ENCODE results near the gene SCNN1B.

Gene SCNN1B

GRCh38 chr16:23320693-23321092, 18.6 kb downstream of the SCNN1B start:
- Histone ChIP-seq H3K4me3 (ENCODE audit: low read length) (no peak overlapping the region), H3K27me3 (ENCODE audit: low read depth, low read length) (no peaks in the 10 kb centered on the region), H4K20me1 (ENCODE audit: insufficient read depth, low read length) (no peaks in the 10 kb centered on the region), H3K79me2 (ENCODE audit: low read length) (no peaks in the 10 kb centered on the region), H3K9ac (ENCODE audit: low read length) (no peak overlapping the region), H3K27ac (ENCODE audit: low read length) (no peak overlapping the region), H3K4me2 (ENCODE audit: low read length) (no peak overlapping the region), H3K36me3 (replicated peaks; ENCODE audit: low read depth, low read length) (no peaks in the 10 kb centered on the region), H2AFZ (ENCODE audit: low read depth, low read length) (0 out of 2 replicates have a peak overlapping the region, but pooled peaks have one; percentile 43), H3K4me1 (ENCODE audit: low read length) (peaks cover 33% of the 10 kb centered on the region), H3K9me3 (ENCODE audit: insufficient read depth, low read length) (no peaks in the 10 kb centered on the region)
- no peak for TF ChIP-seq CTCF (IDR thresholded peaks at IDR 0.05; ENCODE audit: low read depth, low read length)
- TF ChIP-seq EZH2phosphoT487 (IDR thresholded peaks at IDR 0.05; ENCODE audit: low read depth) = no peak

DNA sequence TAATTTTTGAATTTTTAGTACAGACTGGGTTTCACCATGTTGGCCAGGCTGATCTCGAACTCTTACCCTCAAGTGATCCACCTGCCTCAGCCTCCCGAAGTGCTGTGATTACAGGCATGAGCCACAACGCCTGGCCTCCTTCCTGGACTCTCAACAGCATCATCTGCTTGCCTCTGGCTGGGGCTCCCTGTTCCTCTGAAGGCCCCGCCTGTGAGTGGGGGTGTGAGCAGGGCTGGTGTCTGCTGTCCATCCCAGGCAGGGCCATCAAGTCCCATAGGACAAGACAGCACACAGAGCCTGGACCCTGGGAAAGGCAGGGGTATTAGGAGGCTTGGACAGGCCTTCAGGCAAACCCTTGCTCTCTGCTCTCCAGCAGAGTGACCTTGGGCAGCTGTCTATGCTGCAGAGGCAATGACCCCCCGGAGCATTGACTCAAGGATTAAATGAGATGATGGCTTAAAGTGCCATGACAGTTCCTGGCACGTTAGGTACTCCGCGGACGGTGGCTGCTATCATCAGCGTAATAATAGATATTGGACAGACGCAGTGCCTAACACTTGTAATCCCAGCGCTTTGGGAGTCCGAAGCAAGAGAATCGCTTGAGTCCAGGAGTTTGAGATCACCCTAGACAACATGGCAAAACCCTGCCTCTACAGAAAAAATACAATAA, 19.2 kb downstream of the SCNN1B start:
- Histone ChIP-seq H3K4me1 (ENCODE audit: low read length) (peaks cover 33% of the 10 kb centered on the region), H3K9ac (ENCODE audit: low read length) (no peak overlapping the region), H2AFZ (ENCODE audit: low read depth, low read length) (no peak overlapping the region), H4K20me1 (ENCODE audit: insufficient read depth, low read length) (no peaks in the 10 kb centered on the region), H3K79me2 (ENCODE audit: low read length) (no peaks in the 10 kb centered on the region), H3K36me3 (replicated peaks; ENCODE audit: low read depth, low read length) (no peaks in the 10 kb centered on the region), H3K4me2 (ENCODE audit: low read length) (no peak overlapping the region), H3K27ac (ENCODE audit: low read length) (no peak overlapping the region), H3K27me3 (ENCODE audit: low read depth, low read length) (no peaks in the 10 kb centered on the region), H3K4me3 (ENCODE audit: low read length) (no peak overlapping the region), H3K9me3 (ENCODE audit: insufficient read depth, low read length) (no peaks in the 10 kb centered on the region)
- TF ChIP-seq EZH2phosphoT487 (IDR thresholded peaks at IDR 0.05; ENCODE audit: low read depth) (no peak), CTCF (IDR thresholded peaks at IDR 0.05; ENCODE audit: low read depth, low read length) (no peak)

DNA sequence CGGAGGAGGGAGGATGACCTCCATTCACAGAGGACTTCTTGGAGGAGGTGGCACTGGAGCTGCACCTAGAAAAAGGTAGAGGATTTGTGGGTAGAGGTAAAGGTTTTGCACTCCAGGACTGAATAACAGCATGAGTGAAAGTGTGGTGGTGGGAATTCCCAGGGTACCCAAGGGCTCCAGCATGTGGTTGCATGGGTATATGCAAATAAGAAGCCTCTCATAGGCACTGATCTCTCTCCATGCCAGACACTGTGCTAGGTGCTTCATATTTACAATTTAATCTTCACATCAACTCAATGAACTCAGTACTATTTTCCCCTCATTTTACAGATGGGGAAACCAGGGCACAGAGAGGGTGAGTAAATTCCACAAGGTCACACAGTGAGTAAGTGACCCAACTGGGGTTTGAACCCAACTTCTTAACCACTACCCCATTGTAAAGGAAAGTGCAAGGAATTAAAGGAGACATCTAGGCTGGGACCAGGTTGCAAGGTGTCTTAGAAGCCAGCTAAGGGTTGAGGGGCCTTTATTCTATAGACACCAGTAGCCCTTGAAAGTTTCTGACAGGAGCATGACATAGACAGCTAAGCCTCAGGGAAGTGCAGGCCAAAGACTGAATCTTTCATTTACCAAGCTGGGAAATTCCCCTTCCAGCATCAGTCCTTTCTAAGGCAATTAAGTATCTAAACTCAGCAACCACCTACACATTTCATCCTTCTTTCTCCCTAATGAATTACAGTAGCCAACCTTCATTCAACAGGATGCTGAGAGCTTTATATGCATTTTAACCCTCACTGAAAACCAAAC, 21.3 kb downstream of the SCNN1B start:
- Histone ChIP-seq H3K4me3 (ENCODE audit: low read length) (peak overlapping the region; percentile 10; the same call in 1 of the 2 replicates), H3K4me2 (ENCODE audit: low read length) (peak overlapping the region; percentile 76), H3K9me3 (ENCODE audit: insufficient read depth, low read length) (no peaks in the 10 kb centered on the region), H3K27me3 (ENCODE audit: low read depth, low read length) (no peaks in the 10 kb centered on the region), H3K79me2 (ENCODE audit: low read length) (no peaks in the 10 kb centered on the region), H3K9ac (ENCODE audit: low read length) (peak overlapping the region; percentile 40; the same call in 1 of the 2 replicates), H2AFZ (ENCODE audit: low read depth, low read length) (no peak overlapping the region), H3K36me3 (replicated peaks; ENCODE audit: low read depth, low read length) (no peaks in the 10 kb centered on the region), H3K4me1 (ENCODE audit: low read length) (peaks cover 33% of the 10 kb centered on the region), H4K20me1 (ENCODE audit: insufficient read depth, low read length) (no peaks in the 10 kb centered on the region), H3K27ac (ENCODE audit: low read length) (peak overlapping the region; percentile 62)
- no peak for TF ChIP-seq EZH2phosphoT487 (IDR thresholded peaks at IDR 0.05; ENCODE audit: low read depth)
- no peak for TF ChIP-seq CTCF (IDR thresholded peaks at IDR 0.05; ENCODE audit: low read depth, low read length)

DNA sequence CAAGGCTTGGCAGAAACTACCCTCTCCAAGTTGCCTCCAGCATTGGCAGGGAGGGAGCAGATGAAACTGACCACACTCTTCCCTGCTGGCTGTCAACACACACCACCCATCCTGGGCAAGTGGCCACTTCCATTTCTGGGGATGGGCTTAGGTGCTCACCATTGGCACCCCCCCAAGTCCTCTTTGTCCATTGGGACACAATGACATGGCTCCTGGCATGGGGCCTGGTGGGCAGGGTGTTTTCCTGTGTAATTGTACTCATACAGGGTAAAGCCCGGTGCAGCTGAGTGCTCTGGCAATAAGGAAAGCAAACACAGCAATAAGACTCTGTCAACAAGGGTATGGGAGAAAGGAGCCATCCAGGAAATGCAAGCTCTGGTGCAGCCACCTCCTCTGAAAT, 22.6 kb downstream of the SCNN1B start:
- H3K4me1 ChIP-seq (ENCODE audit: low read length) = peaks cover 33% of the 10 kb centered on the region
- no peaks in the 10 kb centered on the region for H3K27me3 ChIP-seq (ENCODE audit: low read depth, low read length)
- no peak for TF ChIP-seq EZH2phosphoT487 (IDR thresholded peaks at IDR 0.05; ENCODE audit: low read depth)
- TF ChIP-seq CTCF (IDR thresholded peaks at IDR 0.05; ENCODE audit: low read depth, low read length) = no peak
- no peaks in the 10 kb centered on the region for H3K79me2 ChIP-seq (ENCODE audit: low read length)
- H3K36me3 ChIP-seq (replicated peaks; ENCODE audit: low read depth, low read length) = no peaks in the 10 kb centered on the region
- H3K4me2 ChIP-seq (ENCODE audit: low read length) = no peak overlapping the region
- no peak overlapping the region for H3K9ac ChIP-seq (ENCODE audit: low read length)
- H3K4me3 ChIP-seq (ENCODE audit: low read length) = no peak overlapping the region
- H3K9me3 ChIP-seq (ENCODE audit: insufficient read depth, low read length) = no peaks in the 10 kb centered on the region
- H2AFZ ChIP-seq (ENCODE audit: low read depth, low read length) = no peak overlapping the region
- no peak overlapping the region for H3K27ac ChIP-seq (ENCODE audit: low read length)
- H4K20me1 ChIP-seq (ENCODE audit: insufficient read depth, low read length) = no peaks in the 10 kb centered on the region

Data from OCI-LY3 (cell line).